ENCODE results near the gene HSPA12A. TPM values are rescaled to one million over a fixed set of nuclear protein-coding genes. Genes with fewer than 3 reads are reported as not detected.

The HSPA12A gene
- total and polyA plus RNA-seq, 7 donors: 1.4 to 17.4 (median 12.3) TPM

DNA sequence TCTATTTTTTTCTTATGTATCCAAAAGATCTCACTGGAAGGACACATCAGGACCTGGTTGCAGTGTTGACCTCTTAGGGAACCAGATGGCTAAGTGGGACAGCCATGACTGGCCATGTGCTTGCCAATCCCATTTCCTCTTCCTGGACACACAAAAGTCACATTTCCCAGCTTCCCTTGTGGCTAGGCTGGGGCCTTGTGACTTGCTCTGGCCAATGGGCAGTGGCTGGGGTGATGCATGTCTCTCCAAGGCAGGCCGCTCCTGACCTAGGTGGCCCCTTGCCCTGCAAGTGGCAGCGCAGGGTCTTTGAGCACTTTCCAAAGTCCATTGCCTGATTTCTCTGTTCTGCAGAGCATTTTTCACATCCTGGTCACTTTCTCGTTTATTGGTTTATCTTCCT lies 41.7 kb upstream of the HSPA12A start:
- no peaks in the 10 kb centered on the region for H3K36me3 ChIP-seq
- intact Hi-C loops (cut with DNase I): no loop called here
- 90 to 96% methylated on average over 3 of the region's 3 CpGs for WGBS, 2 donors
- peaks cover 0 to 5% (median 2%) of the 10 kb centered on the region in 4 donors for H3K4me1 ChIP-seq
- H3K27me3 ChIP-seq: no peaks in the 10 kb centered on the region
- H3K4me3 ChIP-seq: no peak overlapping the region
- no peak for TF ChIP-seq EP300 (IDR thresholded peaks at IDR 0.05)
- TF ChIP-seq POLR2AphosphoS5 (IDR thresholded peaks at IDR 0.05): no peak
- no peak for TF ChIP-seq POLR2A (IDR thresholded peaks at IDR 0.05)
- TF ChIP-seq CTCF (IDR thresholded peaks at IDR 0.05): no peak
- no peak overlapping the region for H3K27ac ChIP-seq
- no peak for DNase-seq
- no peaks in the 10 kb centered on the region for H3K9me3 ChIP-seq

GRCh38 chr10:116783011-116783655 lies 40.8 kb upstream of the HSPA12A start:
- Histone ChIP-seq H3K27ac (no peak overlapping the region), H3K27me3 (no peaks in the 10 kb centered on the region), H3K4me1 (peaks cover 0 to 5% (median 2%) of the 10 kb centered on the region in 4 donors), H3K36me3 (no peaks in the 10 kb centered on the region), H3K9me3 (no peaks in the 10 kb centered on the region), H3K4me3 (no peak overlapping the region)
- WGBS, 2 donors: 76 to 83% methylated on average over 13 of the region's 13 CpGs
- intact Hi-C loops (cut with DNase I): no loop called here
- TF ChIP-seq CTCF (IDR thresholded peaks at IDR 0.05): no peak
- no peak for TF ChIP-seq POLR2A (IDR thresholded peaks at IDR 0.05)
- TF ChIP-seq POLR2AphosphoS5 (IDR thresholded peaks at IDR 0.05): no peak
- TF ChIP-seq EP300 (IDR thresholded peaks at IDR 0.05): no peak
- DNase-seq: no peak

DNA sequence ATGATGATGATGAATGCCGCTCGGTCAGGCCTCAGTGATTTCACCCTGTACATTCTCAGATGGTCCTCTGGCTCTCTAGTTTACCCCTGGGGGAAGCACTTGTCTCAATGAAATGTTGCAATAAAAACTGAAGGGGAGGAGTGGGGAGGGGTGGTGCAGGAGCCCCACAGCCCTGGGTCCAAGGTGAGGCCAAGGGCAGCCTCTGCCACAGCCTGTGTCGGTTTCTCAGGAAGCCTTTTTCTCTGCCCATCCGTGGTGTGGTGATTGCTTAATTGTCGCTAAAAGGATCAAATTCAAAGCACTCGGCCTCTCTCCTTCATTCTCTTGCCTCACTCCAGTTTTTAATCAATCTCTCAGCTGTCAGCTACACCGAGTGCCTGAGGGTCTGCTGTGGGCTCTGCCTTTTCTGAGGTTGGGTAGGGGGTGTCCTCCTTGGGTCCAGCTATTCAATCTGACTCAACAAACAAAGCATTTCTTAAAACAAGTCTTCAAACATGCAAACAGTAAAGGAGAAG lies 39.1 kb upstream of the HSPA12A start:
- no peak for DNase-seq
- intact Hi-C loops (cut with DNase I): no loop called here
- Histone ChIP-seq H3K27me3 (no peaks in the 10 kb centered on the region), H3K36me3 (no peaks in the 10 kb centered on the region), H3K4me1 (no peaks in the 10 kb centered on the region), H3K9me3 (no peaks in the 10 kb centered on the region), H3K27ac (no peak overlapping the region), H3K4me3 (no peak overlapping the region)
- 84 to 90% methylated on average over 7 of the region's 7 CpGs for WGBS, 2 donors
- TF ChIP-seq EP300 (IDR thresholded peaks at IDR 0.05) (no peak), CTCF (IDR thresholded peaks at IDR 0.05) (no peak), POLR2AphosphoS5 (IDR thresholded peaks at IDR 0.05) (no peak), POLR2A (IDR thresholded peaks at IDR 0.05) (no peak)

GRCh38 chr10:116780691-116781205 lies 38.4 kb upstream of the HSPA12A start:
- Histone ChIP-seq H3K4me1 (no peaks in the 10 kb centered on the region), H3K4me3 (no peak overlapping the region), H3K36me3 (no peaks in the 10 kb centered on the region), H3K27me3 (no peaks in the 10 kb centered on the region), H3K9me3 (no peaks in the 10 kb centered on the region), H3K27ac (no peak overlapping the region)
- DNase-seq: no peak
- TF ChIP-seq CTCF (IDR thresholded peaks at IDR 0.05) (no peak), POLR2AphosphoS5 (IDR thresholded peaks at IDR 0.05) (no peak), POLR2A (IDR thresholded peaks at IDR 0.05) (no peak), EP300 (IDR thresholded peaks at IDR 0.05) (no peak)
- intact Hi-C loops (cut with DNase I): no loop called here
- 94 to 96% methylated on average over 3 of the region's 3 CpGs for WGBS, 2 donors

Data from sigmoid colon (tissue), 7 donors.